DOHH2 (cell line): ENCODE measurements around the gene RNU6-7.

Experiments
- EZH2phosphoT487 ChIP-seq: fragments of 200-600 bp; sonication (generic); IDR thresholded peaks from 2 replicates; pipeline ENCODE4 v1.6.1; 2017; ENCODE audit warnings: borderline replicate concordance, mild to moderate bottlenecking, antibody characterized with exemption, low read length, moderate library complexity, mixed read lengths
- TF ChIP-seq, protein P1 (sequence below): fragments of 200-600 bp; sonication (generic); IDR thresholded peaks from one replicate; pipeline ENCODE4 v1.5.1; 2014; ENCODE audit warnings: antibody characterized with exemption, mild to moderate bottlenecking, low read depth, low read length; ENCODE audit not compliant: poor library complexity, severe bottlenecking

- TF ChIP-seq, protein P1, sequence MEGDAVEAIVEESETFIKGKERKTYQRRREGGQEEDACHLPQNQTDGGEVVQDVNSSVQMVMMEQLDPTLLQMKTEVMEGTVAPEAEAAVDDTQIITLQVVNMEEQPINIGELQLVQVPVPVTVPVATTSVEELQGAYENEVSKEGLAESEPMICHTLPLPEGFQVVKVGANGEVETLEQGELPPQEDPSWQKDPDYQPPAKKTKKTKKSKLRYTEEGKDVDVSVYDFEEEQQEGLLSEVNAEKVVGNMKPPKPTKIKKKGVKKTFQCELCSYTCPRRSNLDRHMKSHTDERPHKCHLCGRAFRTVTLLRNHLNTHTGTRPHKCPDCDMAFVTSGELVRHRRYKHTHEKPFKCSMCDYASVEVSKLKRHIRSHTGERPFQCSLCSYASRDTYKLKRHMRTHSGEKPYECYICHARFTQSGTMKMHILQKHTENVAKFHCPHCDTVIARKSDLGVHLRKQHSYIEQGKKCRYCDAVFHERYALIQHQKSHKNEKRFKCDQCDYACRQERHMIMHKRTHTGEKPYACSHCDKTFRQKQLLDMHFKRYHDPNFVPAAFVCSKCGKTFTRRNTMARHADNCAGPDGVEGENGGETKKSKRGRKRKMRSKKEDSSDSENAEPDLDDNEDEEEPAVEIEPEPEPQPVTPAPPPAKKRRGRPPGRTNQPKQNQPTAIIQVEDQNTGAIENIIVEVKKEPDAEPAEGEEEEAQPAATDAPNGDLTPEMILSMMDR = no peak
- no peak for TF ChIP-seq EZH2phosphoT487
Observed at GRCh38 chr14:32166029-32166428, 35.8 kb upstream of the RNU6-7 start.
